LoVo (cell line): ENCODE data around the gene DIP2C.
"Not testable (repeated sequence)": the region's sequence is repeated elsewhere in the genome, so short reads cannot be mapped to it uniquely, and the experiment has no call there.

Experiments
- DNase-seq: peaks from one replicate; pipeline ENCODE4 v3.0.0-alpha.2; 2016; ENCODE audit warnings: low spot score

The DIP2C gene

GRCh38 chr10:697097-697875, 7.8 kb upstream of the DIP2C start:
- no peak for DNase-seq

DNA sequence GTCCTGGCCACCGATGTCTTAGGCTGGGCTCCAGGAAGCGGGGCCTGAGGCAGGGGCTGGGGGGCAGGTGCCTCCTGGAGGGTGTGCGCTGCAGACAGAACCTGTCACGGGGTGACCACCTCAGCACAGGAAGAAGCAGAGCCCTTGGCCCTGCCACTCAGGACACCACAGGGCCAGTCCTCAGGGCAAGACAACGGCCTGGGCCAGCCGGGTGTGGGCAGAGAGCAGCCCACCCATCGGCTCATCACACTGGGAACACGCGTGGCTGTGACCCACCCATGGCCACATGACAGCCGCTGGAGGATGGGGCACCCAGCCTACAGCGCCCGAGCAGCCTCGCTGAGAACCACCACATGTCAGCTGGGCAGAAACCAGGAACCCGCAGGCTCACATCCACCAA, 5.9 kb upstream of the DIP2C start:
- DNase-seq = no peak

- peak; percentile 19 for DNase-seq
These were observed 4.0 kb upstream of the DIP2C start for GRCh38 chr10:693506-693905.

DNA sequence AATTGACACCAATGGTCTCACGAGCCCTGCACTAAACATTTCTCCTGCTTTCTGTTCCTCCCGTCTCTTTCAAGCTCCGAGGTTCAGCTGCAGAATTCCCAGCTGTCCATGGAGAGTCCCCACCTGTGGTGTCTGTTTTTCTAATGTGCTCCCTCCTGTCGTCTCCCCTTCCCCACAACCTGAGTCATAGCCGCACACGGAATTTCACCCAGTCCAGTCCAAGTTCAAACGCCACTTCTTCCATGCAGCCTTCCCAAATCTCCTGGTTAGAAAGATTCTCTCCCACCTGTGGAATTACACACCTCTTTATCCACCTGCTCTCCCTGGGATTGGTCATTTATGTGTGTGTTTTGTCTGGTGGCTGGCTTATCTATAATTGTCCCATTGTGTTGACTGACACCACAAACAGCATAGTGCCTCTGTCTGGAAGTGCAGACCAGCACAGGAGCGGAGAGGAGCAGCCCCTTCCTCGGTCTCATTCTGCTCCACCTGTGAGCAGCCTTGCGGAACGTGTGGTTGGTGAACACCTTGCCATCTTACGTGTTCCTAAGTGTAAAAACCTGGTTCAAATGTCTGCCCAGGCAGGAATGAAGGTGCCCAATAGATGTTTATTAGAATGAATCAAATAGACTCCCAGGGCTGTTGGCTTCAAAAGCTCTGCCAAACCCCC, 3.3 kb upstream of the DIP2C start:
- DNase-seq = no peak

- DNase-seq = no peak
These were observed 1.7 kb upstream of the DIP2C start for GRCh38 chr10:691216-691615.

- no peak for DNase-seq
These were observed 1.1 kb upstream of the DIP2C start for GRCh38 chr10:690372-691161.

- DNase-seq = no peak
These were observed 382 bp downstream of the DIP2C start for GRCh38 chr10:689121-689451.

- no peak for DNase-seq
These were observed 952 bp downstream of the DIP2C start for GRCh38 chr10:688312-689120.

GRCh38 chr10:687583-688311, 1.7 kb downstream of the DIP2C start:
- DNase-seq = no peak

GRCh38 chr10:686155-686931, 3.1 kb downstream of the DIP2C start:
- no peak for DNase-seq

DNA sequence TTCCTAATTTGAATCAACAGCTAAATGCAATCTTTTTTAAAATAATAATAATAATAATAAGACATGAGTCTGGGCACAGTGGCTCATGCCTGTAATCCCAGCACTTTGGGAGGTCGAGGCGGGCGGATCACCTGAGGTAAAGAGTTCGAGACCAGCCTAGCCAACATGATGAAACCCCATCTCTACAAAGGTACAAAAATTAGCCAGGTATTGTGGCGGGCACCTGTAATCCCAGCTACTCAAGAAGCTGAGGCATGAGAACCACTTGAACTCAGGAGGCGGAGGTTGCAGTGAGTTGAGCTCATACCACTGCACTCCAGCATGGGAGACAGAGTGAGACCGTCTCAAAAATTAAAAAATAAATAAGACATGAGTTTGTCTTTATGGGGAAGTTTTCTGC, 3.9 kb downstream of the DIP2C start:
- DNase-seq = no peak

DNA sequence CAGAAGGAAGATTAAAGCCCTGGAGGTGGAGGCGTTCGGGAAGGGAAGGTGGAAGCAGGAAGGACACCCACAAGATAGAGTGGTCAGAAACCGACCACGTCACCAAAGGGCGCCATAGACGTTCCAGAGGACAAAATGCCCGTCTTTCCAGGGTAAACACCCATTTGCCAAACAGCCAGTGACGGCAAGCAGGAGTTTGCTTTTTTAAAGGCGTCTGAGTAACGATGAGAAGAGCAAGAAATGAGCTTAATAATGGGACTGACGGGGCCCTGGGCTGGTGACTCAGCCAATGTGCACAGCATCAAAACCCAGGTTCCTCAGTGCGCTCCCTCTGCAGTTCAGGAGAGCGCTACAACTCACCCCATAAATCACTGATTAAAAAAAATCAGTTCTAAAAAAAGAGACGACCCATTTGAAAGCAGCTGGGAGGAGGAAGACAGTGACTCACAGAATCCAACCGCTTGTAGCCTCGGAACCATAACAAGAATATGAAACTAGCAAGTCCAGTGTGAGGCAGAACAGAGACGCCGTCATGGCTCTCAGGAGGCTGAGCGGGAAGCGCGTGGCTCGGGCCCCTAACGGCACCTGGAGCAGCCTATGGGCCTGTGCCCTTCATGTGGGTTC, 5.9 kb downstream of the DIP2C start:
- peak; percentile 56 for DNase-seq

- DNase-seq = no peak
These were observed 6.5 kb downstream of the DIP2C start for GRCh38 chr10:682931-683447.

DNA sequence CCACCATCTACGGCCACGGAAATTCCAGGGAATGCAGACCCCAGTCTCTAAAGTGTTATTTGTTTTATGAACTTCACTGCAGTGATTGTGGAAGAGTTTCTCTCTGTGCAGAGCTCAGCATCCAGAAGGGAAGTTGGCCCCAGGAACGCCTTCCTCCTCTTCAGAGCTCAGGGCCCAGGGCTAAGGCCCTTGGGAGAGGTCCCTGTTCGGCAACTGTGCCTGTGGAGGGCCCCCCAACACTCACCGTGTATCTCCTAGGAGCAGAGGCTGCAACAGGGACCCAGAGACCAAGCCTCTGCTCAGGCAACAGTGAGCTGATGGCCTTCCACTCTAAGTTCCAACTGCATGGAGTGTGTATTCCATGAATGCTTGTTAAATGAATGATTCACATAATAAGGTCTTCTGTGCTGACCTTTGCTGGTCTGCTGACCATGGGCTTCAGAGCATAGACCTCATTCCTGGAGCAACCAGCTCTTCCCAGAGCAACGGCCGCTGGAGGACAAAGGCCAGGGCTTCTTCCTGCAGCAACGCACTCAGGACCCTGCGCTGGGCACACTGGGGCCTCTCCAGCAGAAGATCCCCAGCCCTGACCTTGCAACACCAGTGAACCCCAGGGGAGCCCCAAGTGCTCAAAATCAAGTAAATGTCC, 7.7 kb downstream of the DIP2C start:
- DNase-seq = no peak

GRCh38 chr10:680745-681144, 8.7 kb downstream of the DIP2C start:
- no peak for DNase-seq

DNA sequence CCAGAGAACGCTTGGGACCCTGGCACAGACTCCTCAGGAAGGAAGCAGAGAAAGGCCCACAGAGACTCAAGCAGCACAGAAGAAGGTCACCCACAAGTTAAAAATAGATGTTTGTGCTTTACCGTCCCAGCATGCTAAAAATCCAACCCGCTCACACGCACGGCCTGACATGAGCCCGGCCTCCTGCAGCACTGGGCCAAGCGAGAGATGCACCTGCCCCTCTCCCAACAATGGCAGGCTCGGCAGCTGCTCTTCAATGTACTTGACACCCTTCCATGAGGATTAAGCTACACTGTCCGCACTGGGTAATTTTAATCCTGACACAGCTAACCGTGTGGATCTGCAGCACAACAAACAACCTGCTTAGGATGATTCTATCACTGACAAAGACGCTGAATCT, 9.3 kb downstream of the DIP2C start:
- no peak for DNase-seq

DNA sequence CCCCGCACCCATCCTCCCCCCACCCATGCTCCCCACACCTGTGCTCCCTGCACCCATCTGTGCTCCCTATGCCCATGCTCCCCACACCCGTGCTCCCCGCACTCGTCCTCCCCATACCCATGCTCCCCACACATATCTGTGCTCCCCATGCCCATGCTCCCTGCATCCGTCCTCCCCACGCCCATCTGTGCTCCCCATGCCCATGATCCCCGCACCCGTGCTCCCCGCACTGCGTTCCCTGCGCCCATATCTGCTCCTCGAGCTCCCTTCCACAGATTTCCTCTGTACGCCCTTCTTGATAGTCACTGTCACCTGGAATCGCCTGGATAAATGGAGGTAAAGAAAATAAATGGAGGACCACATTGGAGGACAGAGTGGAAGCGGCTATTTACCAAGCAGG, 9.9 kb downstream of the DIP2C start:
- no peak for DNase-seq

DNA sequence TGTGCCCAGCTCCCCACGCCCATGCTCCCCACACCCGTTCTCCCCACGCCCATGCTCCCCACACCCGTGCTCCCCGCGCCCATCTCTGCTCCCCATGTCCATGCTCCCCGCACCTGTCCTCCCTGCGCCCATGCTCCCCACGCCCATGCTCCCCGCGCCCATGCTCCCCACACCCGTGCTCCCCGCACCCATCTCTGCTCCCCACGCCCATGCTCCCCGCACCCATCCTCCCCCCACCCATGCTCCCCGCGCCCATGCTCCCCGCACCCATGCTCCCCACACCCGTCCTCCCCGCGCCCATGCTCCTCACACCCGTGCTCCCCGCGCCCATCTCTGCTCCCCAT, 10.8 kb downstream of the DIP2C start:
- not testable (repeated sequence) for DNase-seq

DNA sequence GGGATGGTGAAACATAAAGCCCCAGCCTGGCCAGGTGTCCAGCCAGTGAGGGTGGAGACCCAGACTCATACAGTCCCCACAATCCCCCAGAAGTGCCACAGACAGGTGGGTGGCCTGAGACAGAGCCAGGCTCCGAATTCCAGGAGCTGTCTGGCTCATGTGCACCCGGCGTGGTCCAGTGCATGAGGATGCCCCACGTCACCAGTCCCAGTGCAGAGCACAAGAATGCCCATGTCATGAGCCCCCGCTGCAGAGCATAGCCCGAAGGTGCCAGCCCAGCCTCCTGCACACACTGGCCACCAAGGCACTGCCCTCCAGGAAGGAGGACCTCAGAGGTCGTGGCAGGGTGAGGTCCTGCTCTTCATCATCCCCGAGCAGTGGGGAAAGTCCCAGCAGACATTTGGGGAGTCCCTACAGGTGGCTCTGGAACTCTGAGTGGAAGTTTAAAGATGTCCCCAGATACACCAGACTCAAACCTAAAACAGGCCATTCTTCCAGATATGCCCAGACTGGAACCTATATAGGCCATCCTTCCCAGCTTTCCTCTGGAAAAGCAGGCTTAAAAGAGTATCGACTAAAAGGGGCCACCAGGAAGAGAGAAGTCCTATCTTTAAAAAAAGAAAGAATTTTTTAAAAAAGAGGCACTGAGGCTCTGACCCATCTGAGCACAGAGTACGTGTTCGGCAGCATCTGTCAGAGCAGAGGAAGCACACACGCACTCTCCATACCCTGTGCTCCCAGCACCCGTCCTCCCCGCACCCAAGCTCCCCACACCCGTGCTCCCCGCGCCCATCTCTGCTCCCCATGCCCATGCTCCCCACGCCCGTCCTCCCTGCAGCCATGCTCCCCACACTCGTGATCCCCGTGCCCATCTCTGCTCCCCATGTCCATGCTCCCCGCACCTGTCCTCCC, 11.5 kb downstream of the DIP2C start:
- no peak for DNase-seq
